H1 (cell line): Measurements from ENCODE around the gene SELENOK.

Source experiments
- ASH2L ChIP-seq: fragments of 200-600, 300-600 bp; sonication (generic); IDR thresholded peaks from one replicate; pipeline ENCODE4 v1.7.1; 2017; ENCODE audit warnings: low read length
- CEBPB ChIP-seq: IDR thresholded peaks from 2 replicates; pipeline ENCODE4 v1.6.1; 2012; ENCODE audit warnings: low read depth, low read length
- CREB1 ChIP-seq: IDR thresholded peaks from 2 replicates; pipeline ENCODE4 v1.6.1; 2012; ENCODE audit warnings: inconsistent platforms
- EGR1 ChIP-seq: IDR thresholded peaks from 2 replicates; pipeline ENCODE4 v1.6.1; 2011; ENCODE audit warnings: low read depth, low read length, borderline replicate concordance
- EZH2 ChIP-seq: fragments of 200-600 bp; sonication (generic); IDR thresholded peaks from 2 replicates; pipeline ENCODE4 v1.7.1; 2012; ENCODE audit warnings: low read depth, mild to moderate bottlenecking, moderate library complexity, low read length, inconsistent platforms; ENCODE audit not compliant: severe bottlenecking
- GTF2F1 ChIP-seq: IDR thresholded peaks from 2 replicates; pipeline ENCODE4 v1.6.1; 2012; ENCODE audit warnings: low read depth, low read length, improper control_type of control experiment, borderline replicate concordance
- PHF8 ChIP-seq: fragments of 200-600 bp; sonication (generic); conservative IDR thresholded peaks from 2 replicates; pipeline ENCODE4 v1.7.1; 2012; ENCODE audit warnings: low read depth, mild to moderate bottlenecking, inconsistent platforms, low read length, moderate library complexity
- POLR2A ChIP-seq, 2 experiments: IDR thresholded peaks; 1 replicate in 1 of 2; 2 replicates in 1 of 2; pipeline ENCODE4 v1.6.1; 2011; ENCODE audit warnings: low read depth in 2 of 2, low read length in 2 of 2, mild to moderate bottlenecking in 2 of 2; ENCODE audit errors: control extremely low read depth in 1 of 2
- SP1 ChIP-seq: IDR thresholded peaks from 2 replicates; pipeline ENCODE4 v1.6.1; 2011; ENCODE audit warnings: low read depth, low read length
- TAF1 ChIP-seq: IDR thresholded peaks from 2 replicates; pipeline ENCODE4 v1.6.1; 2011; ENCODE audit warnings: mild to moderate bottlenecking, low read depth, low read length
- TBP ChIP-seq: IDR thresholded peaks from 2 replicates; pipeline ENCODE4 v1.6.1; 2011; ENCODE audit warnings: low read depth, low read length, improper control_type of control experiment
- TF ChIP-seq, protein P1 (sequence below): IDR thresholded peaks from 2 replicates; pipeline ENCODE4 v1.6.1; 2011; ENCODE audit warnings: low read length, improper control_type of control experiment
- TF ChIP-seq, protein P2 (sequence below), 3 experiments: IDR thresholded peaks; 1 replicate in 2 of 3; 2 replicates in 1 of 3; pipeline versions ENCODE4 v1.5.1 to v1.6.1; 2011; ENCODE audit warnings: low read length in 3 of 3, mild to moderate bottlenecking in 3 of 3, inconsistent platforms in 2 of 3, low read depth in 1 of 3, moderate library complexity in 1 of 3; ENCODE audit not compliant: insufficient read depth in 1 of 3; ENCODE audit errors: control extremely low read depth in 1 of 3
- TF ChIP-seq, protein P3 (sequence below): IDR thresholded peaks from 2 replicates; pipeline ENCODE4 v1.6.1; 2012; ENCODE audit warnings: inconsistent platforms

DNA sequence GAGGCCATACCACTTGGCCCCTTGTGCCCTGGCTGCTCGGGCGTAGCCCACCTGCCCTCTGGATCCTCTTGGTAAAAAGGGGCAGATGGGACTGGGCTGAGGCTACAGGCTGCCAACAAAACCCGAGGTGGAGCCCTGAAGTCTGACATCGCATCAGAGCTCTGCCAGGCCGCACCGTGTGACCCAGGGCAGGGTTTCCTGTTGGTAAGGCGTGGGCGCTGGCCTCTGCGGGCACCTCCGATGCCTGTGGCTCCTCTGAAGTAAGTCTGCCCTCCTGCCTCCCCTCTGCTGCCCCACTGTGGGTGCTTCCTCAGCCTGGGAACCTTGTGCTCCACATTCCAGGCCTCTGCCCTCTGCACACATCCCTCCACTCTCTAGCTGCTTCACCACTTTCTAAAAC is 54.3 kb downstream of the SELENOK start:
- no peak for TF ChIP-seq PHF8
- TF ChIP-seq, protein P1, sequence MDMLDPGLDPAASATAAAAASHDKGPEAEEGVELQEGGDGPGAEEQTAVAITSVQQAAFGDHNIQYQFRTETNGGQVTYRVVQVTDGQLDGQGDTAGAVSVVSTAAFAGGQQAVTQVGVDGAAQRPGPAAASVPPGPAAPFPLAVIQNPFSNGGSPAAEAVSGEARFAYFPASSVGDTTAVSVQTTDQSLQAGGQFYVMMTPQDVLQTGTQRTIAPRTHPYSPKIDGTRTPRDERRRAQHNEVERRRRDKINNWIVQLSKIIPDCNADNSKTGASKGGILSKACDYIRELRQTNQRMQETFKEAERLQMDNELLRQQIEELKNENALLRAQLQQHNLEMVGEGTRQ = no peak
- TF ChIP-seq CREB1 = no peak
- no peak for TF ChIP-seq GTF2F1
- TF ChIP-seq ASH2L = no peak
- TF ChIP-seq SP1 = no peak
- TF ChIP-seq EGR1 = no peak
- TF ChIP-seq EZH2 = no peak
- TF ChIP-seq, protein P2, sequence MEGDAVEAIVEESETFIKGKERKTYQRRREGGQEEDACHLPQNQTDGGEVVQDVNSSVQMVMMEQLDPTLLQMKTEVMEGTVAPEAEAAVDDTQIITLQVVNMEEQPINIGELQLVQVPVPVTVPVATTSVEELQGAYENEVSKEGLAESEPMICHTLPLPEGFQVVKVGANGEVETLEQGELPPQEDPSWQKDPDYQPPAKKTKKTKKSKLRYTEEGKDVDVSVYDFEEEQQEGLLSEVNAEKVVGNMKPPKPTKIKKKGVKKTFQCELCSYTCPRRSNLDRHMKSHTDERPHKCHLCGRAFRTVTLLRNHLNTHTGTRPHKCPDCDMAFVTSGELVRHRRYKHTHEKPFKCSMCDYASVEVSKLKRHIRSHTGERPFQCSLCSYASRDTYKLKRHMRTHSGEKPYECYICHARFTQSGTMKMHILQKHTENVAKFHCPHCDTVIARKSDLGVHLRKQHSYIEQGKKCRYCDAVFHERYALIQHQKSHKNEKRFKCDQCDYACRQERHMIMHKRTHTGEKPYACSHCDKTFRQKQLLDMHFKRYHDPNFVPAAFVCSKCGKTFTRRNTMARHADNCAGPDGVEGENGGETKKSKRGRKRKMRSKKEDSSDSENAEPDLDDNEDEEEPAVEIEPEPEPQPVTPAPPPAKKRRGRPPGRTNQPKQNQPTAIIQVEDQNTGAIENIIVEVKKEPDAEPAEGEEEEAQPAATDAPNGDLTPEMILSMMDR (IDR thresholded peaks at IDR 0.05; ENCODE audit: control extremely low read depth in 1 of 3, insufficient read depth in 1 of 3, low read depth in 1 of 3, low read length in 3 of 3) = no peak
- TF ChIP-seq TAF1 = no peak
- TF ChIP-seq, protein P3, sequence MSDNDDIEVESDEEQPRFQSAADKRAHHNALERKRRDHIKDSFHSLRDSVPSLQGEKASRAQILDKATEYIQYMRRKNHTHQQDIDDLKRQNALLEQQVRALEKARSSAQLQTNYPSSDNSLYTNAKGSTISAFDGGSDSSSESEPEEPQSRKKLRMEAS = no peak
- no peak for TF ChIP-seq TBP
- TF ChIP-seq POLR2A (IDR thresholded peaks at IDR 0.05; ENCODE audit: control extremely low read depth in 1 of 2, low read depth in 2 of 2, low read length in 2 of 2) = no peak
- TF ChIP-seq CEBPB = no peak
